Measurements from ENCODE around the gene ADI1. TPM values are rescaled to one million over a fixed set of nuclear protein-coding genes. Genes with fewer than 3 reads are reported as not detected.

The ADI1 gene
- total and polyA plus RNA-seq, 2 of the 4 experiments (the other 2 are of a cell fraction): 43.2 to 46.0 TPM

- H3K4ac ChIP-seq (ENCODE audit: low read depth, low read length): no peak overlapping the region
- H3K56ac ChIP-seq (ENCODE audit: extremely low read depth, insufficient read depth, low read length): no peak overlapping the region
- H4K20me1 ChIP-seq (ENCODE audit: insufficient read depth, low read length): no peaks in the 10 kb centered on the region
- no peak overlapping the region for H2AK9ac ChIP-seq (replicated peaks; ENCODE audit: low read depth, low read length, poor library complexity)
- no peak for DNase-seq
- H3K9me1 ChIP-seq (ENCODE audit: insufficient read depth, low read length): peaks cover 7% of the 10 kb centered on the region; the same call in 1 of the 2 replicates
- no peak overlapping the region for H4K8ac ChIP-seq (ENCODE audit: low read depth in 2 of 2, low read length in 2 of 2)
- H3K9me3 ChIP-seq (ENCODE audit: control insufficient read depth, insufficient read depth, low read length): no peaks in the 10 kb centered on the region
- H3K79me1 ChIP-seq (ENCODE audit: low read depth in 1 of 2, low read length in 2 of 2): no peaks in the 10 kb centered on the region
- no peak overlapping the region for H2BK5ac ChIP-seq (ENCODE audit: low read depth, low read length, poor library complexity, severe bottlenecking)
- H3K23ac ChIP-seq (ENCODE audit: low read depth, low read length): no peak overlapping the region
- H3K4me1 ChIP-seq (ENCODE audit: control insufficient read depth, insufficient read depth, low read length): peaks cover 6% of the 10 kb centered on the region; the same call in 1 of the 2 replicates
- peaks cover 4% of the 10 kb centered on the region; the same call in 1 of the 2 replicates for H3K36me3 ChIP-seq (ENCODE audit: control insufficient read depth, insufficient read depth, low read length)
- no peak overlapping the region for H2AK5ac ChIP-seq (ENCODE audit: low read depth, low read length)
- H3K14ac ChIP-seq (replicated peaks; ENCODE audit: low read depth, low read length): no peak overlapping the region
- H3K4me2 ChIP-seq (ENCODE audit: low read depth, low read length): no peak overlapping the region
- no peaks in the 10 kb centered on the region for H3K27me3 ChIP-seq (ENCODE audit: control insufficient read depth, insufficient read depth, low read length)
- intact Hi-C loops (cut with micrococcal nuclease) (no loop called here), dilution Hi-C loops (cut with HindIII; ENCODE audit: low sequenced_read_pairs, unreplicated experiment) (no loop called here), in situ Hi-C loops (cut with MboI; ENCODE audit: low sequenced_read_pairs) (no loop called here)
- TF ChIP-seq MAZ (IDR thresholded peaks at IDR 0.05; ENCODE audit: borderline replicate concordance, low read depth, low read length) (no peak), RAD21 (IDR thresholded peaks at IDR 0.05; ENCODE audit: low read length) (no peak), RCOR1 (IDR thresholded peaks at IDR 0.05; ENCODE audit: insufficient replicate concordance, low read length) (no peak), USF2 (IDR thresholded peaks at IDR 0.05; ENCODE audit: low read depth, low read length) (no peak)
- no peak overlapping the region for H3K18ac ChIP-seq (ENCODE audit: low read depth, low read length)
- H3K9ac ChIP-seq (ENCODE audit: low read depth, low read length): no peak overlapping the region
- CTCF ChIA-PET: no interaction called here
- no peak overlapping the region for H3K27ac ChIP-seq (ENCODE audit: insufficient read depth, low read length)
- BruUV-seq (replicated peaks): no TSS peak
- no peak overlapping the region for H4K5ac ChIP-seq (ENCODE audit: low read depth, low read length)
- POLR2A ChIA-PET (ENCODE audit: unreplicated experiment): no interaction called here
- no peak overlapping the region for H4K91ac ChIP-seq (ENCODE audit: insufficient read depth, low read depth, low read length)
- no peak overlapping the region for H2BK20ac ChIP-seq (ENCODE audit: low read depth, low read length)
- no peak overlapping the region; the same call in 2 of the 3 replicates for H2BK15ac ChIP-seq (ENCODE audit: low read depth, low read length)
- H2AFZ ChIP-seq (replicated peaks; ENCODE audit: low read length, poor library complexity): no peak overlapping the region
- no peak overlapping the region for H2BK120ac ChIP-seq (ENCODE audit: low read depth, low read length)
- WGBS, 2 experiments (ENCODE audit: extremely low coverage in 2 of 2, insufficient read length in 1 of 2): 73% methylated on average over 8 of the region's 27 CpGs; no CpG with 5 or more reads in 1 of the 2 experiments
- H3K4me3 ChIP-seq (ENCODE audit: insufficient read depth, low read depth, low read length): no peak overlapping the region
- no peak for ATAC-seq (ENCODE audit: low read depth)
These were observed 30.2 kb downstream of the ADI1 start for GRCh38 chr2:3488855-3489763.

All from IMR-90 (cell line).